Putamen (tissue), 1 donor: ENCODE measurements around the gene RGS13.

Source experiments
- DNase-seq: peaks from one replicate; pipeline ENCODE4 v3.0.0-alpha.2; 2016; ENCODE audit warnings: low spot score

RGS13 gene

GRCh38 chr1:192635939-192636338, at the start of gene RGS13:
RGS13 (plus strand) TSS chr1:192636147; CDS start chr1:192644335, 8,188 bp downstream.
- DNase-seq, result no peak

- DNase-seq, result no peak
Observed at GRCh38 chr1:192587386-192588266, 48.3 kb upstream of the RGS13 start.

- no peak for DNase-seq
Observed at GRCh38 chr1:192588546-192588945, 47.4 kb upstream of the RGS13 start.

- no peak for DNase-seq
Observed at GRCh38 chr1:192589813-192590212, 46.1 kb upstream of the RGS13 start.

- DNase-seq, result no peak
Observed at GRCh38 chr1:192592517-192592916, 43.4 kb upstream of the RGS13 start.

GRCh38 chr1:192592981-192593708, 42.8 kb upstream of the RGS13 start:
- no peak for DNase-seq

GRCh38 chr1:192595299-192595698, 40.6 kb upstream of the RGS13 start:
- no peak for DNase-seq

GRCh38 chr1:192598589-192598988, 37.4 kb upstream of the RGS13 start:
- DNase-seq, result no peak

GRCh38 chr1:192600275-192600674, 35.7 kb upstream of the RGS13 start:
- DNase-seq, result no peak

- DNase-seq, result no peak
Observed at GRCh38 chr1:192601143-192601542, 34.8 kb upstream of the RGS13 start.

- no peak for DNase-seq
Observed at GRCh38 chr1:192601567-192601966, 34.4 kb upstream of the RGS13 start.

- DNase-seq, result no peak
Observed at GRCh38 chr1:192602757-192603156, 33.2 kb upstream of the RGS13 start.

- DNase-seq, result no peak
Observed at GRCh38 chr1:192603218-192603787, 32.6 kb upstream of the RGS13 start.

- no peak for DNase-seq
Observed at GRCh38 chr1:192604979-192605620, 30.8 kb upstream of the RGS13 start.

GRCh38 chr1:192608671-192609070, 27.3 kb upstream of the RGS13 start:
- no peak for DNase-seq

GRCh38 chr1:192609110-192610079, 26.6 kb upstream of the RGS13 start:
- DNase-seq, result peak; percentile 11

- no peak for DNase-seq
Observed at GRCh38 chr1:192610112-192610889, 25.6 kb upstream of the RGS13 start.

GRCh38 chr1:192615055-192615454, 20.9 kb upstream of the RGS13 start:
- DNase-seq, result no peak

- no peak for DNase-seq
Observed at GRCh38 chr1:192620071-192620635, 15.8 kb upstream of the RGS13 start.
